ENCODE data around the gene MCAT. TPM values are rescaled to one million over a fixed set of nuclear protein-coding genes. Genes with fewer than 3 reads are reported as not detected.

Gene MCAT
- total RNA-seq = 9.1 and 12.6 TPM in 2 replicates

GRCh38 chr22:43142880-43143562 is at the start of gene MCAT:
Gene MCAT, minus strand, starts transcription at chr22:43143398. Its CDS starts 50 bp downstream, at chr22:43143348.

GRCh38 chr22:43186272-43187170 is 43.3 kb upstream of the MCAT start, which contains the start of gene TTLL12:
Gene TTLL12, minus strand, starts transcription at chr22:43187134. Its CDS starts 65 bp downstream, at chr22:43187069.

GRCh38 chr22:43151251-43152002 is 8.2 kb upstream of the MCAT start, which contains the start of gene TSPO:
Gene TSPO, plus strand, starts transcription at chr22:43151559. Its CDS starts 7,680 bp downstream, at chr22:43159239.

GRCh38 chr22:43110444-43110926 is 32.7 kb downstream of the MCAT start, which contains the start of gene BIK:
Gene BIK, plus strand, starts transcription at chr22:43110750. Its CDS starts 13,273 bp downstream, at chr22:43124023.

GRCh38 chr22:43088984-43089717 is 54.0 kb downstream of the MCAT start, which contains the start of gene TTLL1:
Gene TTLL1, minus strand, starts transcription at chr22:43089391. Its CDS starts 13,805 bp downstream, at chr22:43075586.

Other genes with a start within 250 kb of the MCAT start
- 45.8 and 53.7 TPM in 2 replicates for gene PACSIN2, start 128.2 kb downstream of the MCAT start, total RNA-seq
- 16.3 and 18.8 TPM in 2 replicates for gene TTLL1, start 54.0 kb downstream of the MCAT start, total RNA-seq
- not detected in 2 replicates for gene BIK, start 32.6 kb downstream of the MCAT start, total RNA-seq
- gene TSPO, start 8.2 kb upstream of the MCAT start, total RNA-seq = 284 and 299 TPM in 2 replicates
- gene TTLL12, start 43.7 kb upstream of the MCAT start, total RNA-seq = 13.7 and 18.0 TPM in 2 replicates
- gene SCUBE1, start 200.0 kb upstream of the MCAT start, total RNA-seq = 0.19 TPM in 1 of 2 replicates, not detected in the other